Neural progenitor cell (in vitro differentiated cells): ENCODE measurements around the gene BICRAL.

ENCODE experiments used
- EZH2 ChIP-seq: fragments of 200-600 bp; sonication (generic); IDR thresholded peaks from 2 replicates; pipeline ENCODE4 v1.6.1; 2017; ENCODE audit warnings: antibody characterized with exemption, mild to moderate bottlenecking, moderate library complexity
- EZH2phosphoT487 ChIP-seq: fragments of 200-600 bp; sonication (generic); IDR thresholded peaks from 2 replicates; pipeline ENCODE4 v1.6.1; 2017; ENCODE audit warnings: antibody characterized with exemption
- TF ChIP-seq, protein P1 (sequence below): fragments of 200-600 bp; sonication (generic); IDR thresholded peaks from 2 replicates; pipeline ENCODE4 v1.5.1; 2017; ENCODE audit warnings: antibody characterized with exemption, mild to moderate bottlenecking

DNA sequence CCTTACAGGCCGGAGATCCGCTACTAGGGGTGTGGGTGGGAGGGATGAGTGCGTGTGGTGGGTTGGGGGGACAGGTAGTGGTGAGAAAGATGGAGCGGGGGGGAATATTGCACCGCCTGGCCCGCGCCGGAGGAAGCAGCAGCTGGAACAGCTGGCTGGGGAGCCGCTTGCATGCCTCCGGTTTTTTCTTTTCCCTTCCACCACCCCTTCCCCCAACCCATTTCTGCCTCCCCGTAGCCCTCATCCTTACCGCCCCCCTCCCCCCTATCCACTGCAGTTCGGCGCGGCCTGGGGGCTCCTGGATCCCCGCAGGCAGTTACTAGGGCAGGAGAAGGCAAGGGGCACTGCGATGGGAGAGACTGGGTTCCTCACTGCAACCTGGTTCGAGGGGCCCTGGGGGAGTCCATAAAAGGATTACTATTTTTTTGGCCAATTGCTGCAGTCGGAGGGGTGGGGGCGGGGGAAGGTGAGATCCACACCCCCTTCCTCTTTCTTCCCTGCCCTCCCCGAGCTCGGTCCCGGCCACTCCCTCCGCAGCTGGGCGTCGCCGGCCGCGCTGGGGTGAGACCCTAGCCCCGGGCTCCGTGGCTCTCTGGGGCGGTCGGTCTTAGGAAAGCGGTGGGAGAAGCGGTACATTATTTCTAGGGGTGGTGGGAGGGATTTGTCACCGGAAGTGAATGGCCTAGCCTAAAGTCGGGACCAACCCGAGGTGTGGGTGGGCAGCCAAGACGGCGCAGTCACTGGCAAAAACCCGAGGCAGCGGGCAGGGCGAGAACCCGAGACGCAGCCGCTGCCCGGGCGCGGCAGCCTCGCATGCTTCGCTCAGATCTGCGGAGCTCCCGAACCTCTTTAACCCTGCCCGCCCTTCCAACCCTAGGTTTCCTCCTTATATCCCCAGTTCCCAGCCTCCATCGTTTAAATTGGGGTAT lies 35.1 kb upstream of the BICRAL start:
- TF ChIP-seq, protein P1, sequence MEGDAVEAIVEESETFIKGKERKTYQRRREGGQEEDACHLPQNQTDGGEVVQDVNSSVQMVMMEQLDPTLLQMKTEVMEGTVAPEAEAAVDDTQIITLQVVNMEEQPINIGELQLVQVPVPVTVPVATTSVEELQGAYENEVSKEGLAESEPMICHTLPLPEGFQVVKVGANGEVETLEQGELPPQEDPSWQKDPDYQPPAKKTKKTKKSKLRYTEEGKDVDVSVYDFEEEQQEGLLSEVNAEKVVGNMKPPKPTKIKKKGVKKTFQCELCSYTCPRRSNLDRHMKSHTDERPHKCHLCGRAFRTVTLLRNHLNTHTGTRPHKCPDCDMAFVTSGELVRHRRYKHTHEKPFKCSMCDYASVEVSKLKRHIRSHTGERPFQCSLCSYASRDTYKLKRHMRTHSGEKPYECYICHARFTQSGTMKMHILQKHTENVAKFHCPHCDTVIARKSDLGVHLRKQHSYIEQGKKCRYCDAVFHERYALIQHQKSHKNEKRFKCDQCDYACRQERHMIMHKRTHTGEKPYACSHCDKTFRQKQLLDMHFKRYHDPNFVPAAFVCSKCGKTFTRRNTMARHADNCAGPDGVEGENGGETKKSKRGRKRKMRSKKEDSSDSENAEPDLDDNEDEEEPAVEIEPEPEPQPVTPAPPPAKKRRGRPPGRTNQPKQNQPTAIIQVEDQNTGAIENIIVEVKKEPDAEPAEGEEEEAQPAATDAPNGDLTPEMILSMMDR, result no peak
- TF ChIP-seq EZH2, result no peak
- no peak for TF ChIP-seq EZH2phosphoT487
